HFFc6 (cell line): ENCODE data around the gene GABRG3. TPM values are rescaled to one million over a fixed set of nuclear protein-coding genes. Genes with fewer than 3 reads are reported as not detected.

Experiments used
- DNase-seq: peaks from one replicate; pipeline ENCODE4 v3.0.0-alpha.2; 2018
- H3K27ac Mint-ChIP-seq: 2 replicates; pipeline ENCODE4 v1.8.0; 2020; ENCODE audit warnings: mild to moderate bottlenecking, mixed read lengths
- H3K27me3 Mint-ChIP-seq: 2 replicates; pipeline ENCODE4 v1.8.0; 2021; ENCODE audit warnings: mild to moderate bottlenecking, moderate library complexity, mixed read lengths; ENCODE audit not compliant: insufficient read depth
- H3K36me3 Mint-ChIP-seq: 2 replicates; pipeline ENCODE4 v1.8.0; 2021; ENCODE audit warnings: low read depth, mixed read lengths
- H3K4me1 Mint-ChIP-seq: 2 replicates; pipeline ENCODE4 v1.8.0; 2020; ENCODE audit warnings: low read depth, mixed read lengths
- H3K4me3 Mint-ChIP-seq: 2 replicates; pipeline ENCODE4 v1.8.0; 2020; ENCODE audit warnings: mild to moderate bottlenecking, moderate library complexity, mixed read lengths
- H3K9me3 Mint-ChIP-seq: 2 replicates; pipeline ENCODE4 v1.8.0; 2020; ENCODE audit warnings: mild to moderate bottlenecking, mixed read lengths
- CTCF ChIP-seq: fragments of 200-600 bp; sonication (generic); IDR thresholded peaks from 2 replicates; pipeline ENCODE4 v1.5.0; 2021; ENCODE audit warnings: antibody characterized with exemption, mild to moderate bottlenecking
- total RNA-seq, 6 experiments: library from RNA; stranded (reverse); fragmentation: NEBNext Ultra II Directional; extraction: Animal tissue kit (Norgen Biotek cat#: 25700); gene quantifications; 2 replicates in 1 of 6; 3 replicates in 5 of 6; pipeline ENCODE4 v1.2.3, GENCODE V29; 2021

The GABRG3 gene
- total RNA-seq, 6 experiments from 2014 or later, result not detected

- Mint-ChIP-seq H3K4me3 (no peak overlapping the region), H3K4me1 (no peaks in the 10 kb centered on the region), H3K36me3 (peaks cover 5% of the 10 kb centered on the region; the same call in 1 of the 2 replicates), H3K9me3 (peaks cover 42% of the 10 kb centered on the region), H3K27ac (no peak overlapping the region), H3K27me3 (no peaks in the 10 kb centered on the region; the same call in 1 of the 2 replicates)
- DNase-seq, result no peak
- TF ChIP-seq CTCF, result no peak
These were observed 277.3 kb downstream of the GABRG3 start for GRCh38 chr15:27248251-27248650.

DNA sequence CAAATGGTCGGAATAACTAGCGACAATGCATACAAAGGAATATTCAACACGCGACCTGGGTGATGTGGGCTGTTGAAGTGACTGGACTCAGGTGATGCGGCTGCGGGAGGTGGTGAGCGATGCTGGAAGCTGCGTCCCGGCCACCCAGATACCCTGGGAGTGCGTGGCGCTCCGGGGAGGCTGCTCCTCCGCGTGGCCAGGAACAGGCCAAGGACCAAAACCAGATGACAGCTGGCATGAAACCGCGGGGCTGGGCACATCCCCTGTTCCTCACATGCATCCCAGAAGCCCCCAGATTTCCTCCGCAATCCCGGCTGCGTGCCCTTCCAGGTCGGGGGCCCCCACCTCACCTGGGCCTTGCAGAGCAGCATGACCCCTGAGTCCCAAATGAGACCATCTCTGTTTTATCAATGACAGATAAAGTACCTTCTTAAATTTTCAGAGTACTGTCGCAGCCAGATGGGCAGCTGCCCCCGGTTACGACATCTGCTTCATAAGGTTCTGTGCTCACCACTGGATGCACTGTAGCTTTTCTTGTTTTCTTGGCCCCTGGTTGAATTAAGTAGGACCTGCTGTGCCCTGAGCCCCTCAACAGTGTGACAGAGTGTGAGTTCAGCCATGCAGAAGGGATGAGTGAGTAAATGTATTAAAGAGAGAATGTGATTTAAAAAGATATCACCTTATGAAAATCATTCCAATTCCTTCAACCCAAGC is 278.2 kb downstream of the GABRG3 start:
- Mint-ChIP-seq H3K27ac (no peak overlapping the region), H3K4me1 (no peaks in the 10 kb centered on the region)

GRCh38 chr15:27249760-27250109 is 278.8 kb downstream of the GABRG3 start:
- H3K36me3 Mint-ChIP-seq, result peaks cover 5% of the 10 kb centered on the region; the same call in 1 of the 2 replicates
- no peak for TF ChIP-seq CTCF
- no peaks in the 10 kb centered on the region; the same call in 1 of the 2 replicates for H3K27me3 Mint-ChIP-seq
- H3K4me1 Mint-ChIP-seq, result no peaks in the 10 kb centered on the region
- H3K27ac Mint-ChIP-seq, result no peak overlapping the region
- no peak overlapping the region for H3K4me3 Mint-ChIP-seq
- H3K9me3 Mint-ChIP-seq, result peaks cover 44% of the 10 kb centered on the region
- DNase-seq, result no peak

More for the DNA sequence above, 278.2 kb downstream of the GABRG3 start:
- no peak for DNase-seq
- peaks cover 5% of the 10 kb centered on the region; the same call in 1 of the 2 replicates for H3K36me3 Mint-ChIP-seq
- no peaks in the 10 kb centered on the region; the same call in 1 of the 2 replicates for H3K27me3 Mint-ChIP-seq
- no peak for TF ChIP-seq CTCF
- H3K9me3 Mint-ChIP-seq, result peaks cover 41% of the 10 kb centered on the region
- no peak overlapping the region for H3K4me3 Mint-ChIP-seq

GRCh38 chr15:27250223-27250622 is 279.2 kb downstream of the GABRG3 start:
- DNase-seq, result no peak
- no peak overlapping the region for H3K27ac Mint-ChIP-seq
- peaks cover 5% of the 10 kb centered on the region; the same call in 1 of the 2 replicates for H3K36me3 Mint-ChIP-seq
- H3K9me3 Mint-ChIP-seq, result peaks cover 45% of the 10 kb centered on the region
- no peaks in the 10 kb centered on the region; the same call in 1 of the 2 replicates for H3K27me3 Mint-ChIP-seq
- no peak for TF ChIP-seq CTCF
- H3K4me3 Mint-ChIP-seq, result no peak overlapping the region
- no peaks in the 10 kb centered on the region for H3K4me1 Mint-ChIP-seq

GRCh38 chr15:27254055-27254454 is 283.1 kb downstream of the GABRG3 start:
- no peak overlapping the region for H3K27ac Mint-ChIP-seq
- no peaks in the 10 kb centered on the region for H3K4me1 Mint-ChIP-seq
- peaks cover 7% of the 10 kb centered on the region; the same call in 1 of the 2 replicates for H3K36me3 Mint-ChIP-seq
- no peak for TF ChIP-seq CTCF
- no peak for DNase-seq
- H3K4me3 Mint-ChIP-seq, result no peak overlapping the region
- H3K9me3 Mint-ChIP-seq, result peaks cover 62% of the 10 kb centered on the region
- peaks cover 2% of the 10 kb centered on the region for H3K27me3 Mint-ChIP-seq
